Liver (tissue), 9 donors: ENCODE results near the gene CDH4. TPM values are rescaled to one million over a fixed set of nuclear protein-coding genes. Genes with fewer than 3 reads are reported as not detected.

ENCODE experiments used
- DNase-seq: peaks from one replicate; pipeline ENCODE4 v3.0.0-alpha.2; 2017; ENCODE audit warnings: low spot score
- H3K27ac ChIP-seq, 2 donors: one replicate each; pipeline ENCODE4 v1.7.0; 2013; ENCODE audit warnings: inconsistent platforms in 2 of 2, low read length in 2 of 2, control low read depth in 1 of 2, low read depth in 1 of 2, mild to moderate bottlenecking in 1 of 2
- H3K27me3 ChIP-seq, 4 donors: one replicate each; pipeline versions ENCODE4 v1.6.1 to v1.7.0; 2013; ENCODE audit warnings: low read length in 3 of 4, inconsistent platforms in 1 of 4, mild to moderate bottlenecking in 1 of 4, moderate library complexity in 1 of 4; ENCODE audit not compliant: control insufficient read depth in 4 of 4, insufficient read depth in 4 of 4
- H3K36me3 ChIP-seq, 4 donors: one replicate each; pipeline versions ENCODE4 v1.6.1 to v1.7.0; 2013; ENCODE audit warnings: low read length in 3 of 4, mild to moderate bottlenecking in 3 of 4, low read depth in 1 of 4, moderate library complexity in 1 of 4; ENCODE audit not compliant: control insufficient read depth in 4 of 4, insufficient read depth in 3 of 4
- H3K4me1 ChIP-seq, 4 donors: one replicate each; pipeline versions ENCODE4 v1.6.1 to v1.7.0; 2013; ENCODE audit warnings: low read length in 3 of 4, mild to moderate bottlenecking in 3 of 4, moderate library complexity in 1 of 4; ENCODE audit not compliant: control insufficient read depth in 4 of 4, insufficient read depth in 4 of 4
- H3K4me3 ChIP-seq, 3 donors: one replicate each; pipeline versions ENCODE4 v1.6.1 to v1.7.0; 2013; ENCODE audit warnings: low read length in 3 of 3, control low read depth in 1 of 3, low read depth in 1 of 3, mild to moderate bottlenecking in 1 of 3
- H3K9ac ChIP-seq, 2 donors: one replicate each; pipeline ENCODE4 v1.7.0; 2013; ENCODE audit warnings: low read length in 2 of 2, mild to moderate bottlenecking in 2 of 2, moderate library complexity in 2 of 2, control low read depth in 1 of 2, low read depth in 1 of 2
- H3K9me3 ChIP-seq, 4 donors: one replicate each; pipeline versions ENCODE4 v1.6.1 to v1.7.0; 2013; ENCODE audit warnings: low read length in 3 of 4; ENCODE audit not compliant: control insufficient read depth in 4 of 4
- FOXA1 ChIP-seq: IDR thresholded peaks from 2 replicates; pipeline ENCODE4 v1.6.1; 2016; ENCODE audit warnings: antibody characterized with exemption
- FOXA2 ChIP-seq: IDR thresholded peaks from 2 replicates; pipeline ENCODE4 v1.6.1; 2016; ENCODE audit warnings: antibody characterized with exemption
- GABPA ChIP-seq, 2 donors: IDR thresholded peaks in 1 of 2; conservative IDR thresholded peaks in 1 of 2; 2 replicates each; pipeline ENCODE4 v1.6.1; 2016; ENCODE audit warnings: antibody characterized with exemption in 2 of 2, mild to moderate bottlenecking in 1 of 2, moderate library complexity in 1 of 2
- HNF4A ChIP-seq, 2 donors: conservative IDR thresholded peaks; 2 replicates each; pipeline ENCODE4 v1.6.1; 2016; ENCODE audit warnings: antibody characterized with exemption in 2 of 2, mild to moderate bottlenecking in 2 of 2
- HNF4G ChIP-seq: IDR thresholded peaks from 2 replicates; pipeline ENCODE4 v1.6.1; 2016; ENCODE audit warnings: antibody characterized with exemption
- JUND ChIP-seq, 2 donors: IDR thresholded peaks; 2 replicates each; pipeline ENCODE4 v1.6.1; 2016; ENCODE audit warnings: antibody characterized with exemption in 2 of 2
- NR2F2 ChIP-seq: IDR thresholded peaks from 2 replicates; pipeline ENCODE4 v1.6.1; 2016; ENCODE audit warnings: antibody characterized with exemption
- RAD21 ChIP-seq, 2 donors: IDR thresholded peaks; 2 replicates each; pipeline ENCODE4 v1.6.1; 2016; ENCODE audit warnings: antibody characterized with exemption in 2 of 2, mild to moderate bottlenecking in 2 of 2
- SP1 ChIP-seq: IDR thresholded peaks from 2 replicates; pipeline ENCODE4 v1.6.1; 2018; ENCODE audit warnings: antibody characterized with exemption, mild to moderate bottlenecking
- TAF1 ChIP-seq: conservative IDR thresholded peaks from 2 replicates; pipeline ENCODE4 v1.6.1; 2016; ENCODE audit warnings: antibody characterized with exemption, mild to moderate bottlenecking
- YY1 ChIP-seq: IDR thresholded peaks from 2 replicates; pipeline ENCODE4 v1.6.1; 2016; ENCODE audit warnings: antibody characterized with exemption, mild to moderate bottlenecking
- WGBS: extraction: QIAGEN DNeasy Blood & Tissue Kit; methylation state at CpG from one replicate; pipeline ENCODE4 v1.1.7; 2013; 5-methylcytosine and 5-hydroxymethylcytosine counted together
- polyA plus RNA-seq, 2 donors: library from polyadenylated mRNA; stranded (reverse) in 1 of 2; unstranded in 1 of 2; fragments of 200-250 nt in 1 of 2; fragments of >200 nt in 1 of 2; fragmentation: Nextera tagmentation in 1 of 2; extraction: Ambion mirVana in 1 of 2; gene quantifications; one replicate each; pipeline versions ENCODE4 v1.2.1 to v1.2.3, GENCODE V29; 2013 to 2015
- total RNA-seq, 2 donors: library from RNA; depleted of rRNA; stranded (reverse); fragments of >200 nt; gene quantifications; one replicate each; pipeline ENCODE4 v1.2.3, GENCODE V29; 2014
- TF ChIP-seq, protein P1 (sequence below): IDR thresholded peaks from 2 replicates; pipeline ENCODE4 v1.6.1; 2016; ENCODE audit warnings: antibody characterized with exemption
- TF ChIP-seq, protein P2 (sequence below): fragments of 150-350 bp; IDR thresholded peaks from 2 replicates; pipeline ENCODE4 v1.5.1; 2017; ENCODE audit warnings: improper control_type of control experiment, low read depth, low read length; ENCODE audit not compliant: missing input control
- TF ChIP-seq, protein P3 (sequence below): IDR thresholded peaks from 2 replicates; pipeline ENCODE4 v1.6.1; 2016; ENCODE audit warnings: antibody characterized with exemption
- donor health status: healthy.
- donor health status: healthy.
- donor health status: healthy.
- donor health status: healthy.
- donor health status: healthy.

Gene CDH4
- total and polyA plus RNA-seq, 4 donors = 0.03 to 0.25 (median 0.19) TPM; not detected in 1

GRCh38 chr20:61561111-61561830, 309.2 kb downstream of the CDH4 start:
- Histone ChIP-seq H3K27me3 (peaks cover 0 to 2% (median 0%) of the 10 kb centered on the region in 4 donors), H3K27ac (no peak overlapping the region), H3K4me1 (no peaks in the 10 kb centered on the region), H3K9me3 (no peaks in the 10 kb centered on the region), H3K9ac (no peak overlapping the region), H3K4me3 (no peak overlapping the region), H3K36me3 (no peaks in the 10 kb centered on the region)
- no peak for TF ChIP-seq FOXA2
- no peak for TF ChIP-seq GABPA (IDR thresholded peaks at IDR 0.05 in 1 of 2, conservative IDR thresholded peaks at IDR 0.05 in 1 of 2)
- no peak for TF ChIP-seq HNF4A (conservative IDR thresholded peaks at IDR 0.05)
- TF ChIP-seq RAD21 (IDR thresholded peaks at IDR 0.05) = no peak
- no peak for TF ChIP-seq FOXA1
- TF ChIP-seq SP1 = no peak
- TF ChIP-seq, protein P1, sequence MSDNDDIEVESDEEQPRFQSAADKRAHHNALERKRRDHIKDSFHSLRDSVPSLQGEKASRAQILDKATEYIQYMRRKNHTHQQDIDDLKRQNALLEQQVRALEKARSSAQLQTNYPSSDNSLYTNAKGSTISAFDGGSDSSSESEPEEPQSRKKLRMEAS = no peak
- TF ChIP-seq, protein P2, sequence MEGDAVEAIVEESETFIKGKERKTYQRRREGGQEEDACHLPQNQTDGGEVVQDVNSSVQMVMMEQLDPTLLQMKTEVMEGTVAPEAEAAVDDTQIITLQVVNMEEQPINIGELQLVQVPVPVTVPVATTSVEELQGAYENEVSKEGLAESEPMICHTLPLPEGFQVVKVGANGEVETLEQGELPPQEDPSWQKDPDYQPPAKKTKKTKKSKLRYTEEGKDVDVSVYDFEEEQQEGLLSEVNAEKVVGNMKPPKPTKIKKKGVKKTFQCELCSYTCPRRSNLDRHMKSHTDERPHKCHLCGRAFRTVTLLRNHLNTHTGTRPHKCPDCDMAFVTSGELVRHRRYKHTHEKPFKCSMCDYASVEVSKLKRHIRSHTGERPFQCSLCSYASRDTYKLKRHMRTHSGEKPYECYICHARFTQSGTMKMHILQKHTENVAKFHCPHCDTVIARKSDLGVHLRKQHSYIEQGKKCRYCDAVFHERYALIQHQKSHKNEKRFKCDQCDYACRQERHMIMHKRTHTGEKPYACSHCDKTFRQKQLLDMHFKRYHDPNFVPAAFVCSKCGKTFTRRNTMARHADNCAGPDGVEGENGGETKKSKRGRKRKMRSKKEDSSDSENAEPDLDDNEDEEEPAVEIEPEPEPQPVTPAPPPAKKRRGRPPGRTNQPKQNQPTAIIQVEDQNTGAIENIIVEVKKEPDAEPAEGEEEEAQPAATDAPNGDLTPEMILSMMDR = no peak
- no peak for TF ChIP-seq YY1
- no peak for TF ChIP-seq TAF1
- TF ChIP-seq JUND (IDR thresholded peaks at IDR 0.05) = no peak
- TF ChIP-seq HNF4G = no peak
- no peak for DNase-seq
- WGBS = 78% methylated on average over 10 of the region's 10 CpGs

DNA sequence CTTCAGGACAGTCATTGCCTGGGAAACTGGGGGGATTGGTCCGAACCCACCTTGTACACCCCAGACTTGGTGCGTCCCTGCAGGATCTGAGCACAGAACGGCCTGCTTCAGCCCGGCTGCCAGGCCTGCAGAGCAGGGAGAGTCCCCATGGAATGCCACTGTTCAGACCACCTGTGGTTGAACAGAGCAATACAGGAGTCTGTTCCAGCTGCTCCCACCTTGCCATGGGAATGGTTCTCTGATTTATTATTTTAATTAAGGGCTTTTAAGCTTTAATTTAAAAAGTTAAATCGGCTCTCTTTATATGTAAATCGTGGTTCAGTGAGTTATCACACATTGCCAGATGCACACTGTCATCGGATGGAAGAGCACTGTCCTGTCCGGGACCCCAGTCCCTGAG, 310.4 kb downstream of the CDH4 start:
- Histone ChIP-seq H3K9me3 (no peaks in the 10 kb centered on the region), H3K9ac (no peak overlapping the region), H3K27ac (no peak overlapping the region), H3K4me1 (no peaks in the 10 kb centered on the region), H3K36me3 (no peaks in the 10 kb centered on the region), H3K4me3 (no peak overlapping the region), H3K27me3 (peaks cover 0 to 2% (median 0%) of the 10 kb centered on the region in 4 donors)
- WGBS = 64% methylated on average over 8 of the region's 8 CpGs
- DNase-seq = no peak
- TF ChIP-seq FOXA1 = no peak
- no peak for TF ChIP-seq RAD21 (IDR thresholded peaks at IDR 0.05)
- TF ChIP-seq SP1 = no peak
- TF ChIP-seq FOXA2 = no peak
- TF ChIP-seq, protein P1 = no peak
- TF ChIP-seq NR2F2 = no peak
- TF ChIP-seq GABPA (IDR thresholded peaks at IDR 0.05 in 1 of 2, conservative IDR thresholded peaks at IDR 0.05 in 1 of 2) = no peak
- TF ChIP-seq, protein P3, sequence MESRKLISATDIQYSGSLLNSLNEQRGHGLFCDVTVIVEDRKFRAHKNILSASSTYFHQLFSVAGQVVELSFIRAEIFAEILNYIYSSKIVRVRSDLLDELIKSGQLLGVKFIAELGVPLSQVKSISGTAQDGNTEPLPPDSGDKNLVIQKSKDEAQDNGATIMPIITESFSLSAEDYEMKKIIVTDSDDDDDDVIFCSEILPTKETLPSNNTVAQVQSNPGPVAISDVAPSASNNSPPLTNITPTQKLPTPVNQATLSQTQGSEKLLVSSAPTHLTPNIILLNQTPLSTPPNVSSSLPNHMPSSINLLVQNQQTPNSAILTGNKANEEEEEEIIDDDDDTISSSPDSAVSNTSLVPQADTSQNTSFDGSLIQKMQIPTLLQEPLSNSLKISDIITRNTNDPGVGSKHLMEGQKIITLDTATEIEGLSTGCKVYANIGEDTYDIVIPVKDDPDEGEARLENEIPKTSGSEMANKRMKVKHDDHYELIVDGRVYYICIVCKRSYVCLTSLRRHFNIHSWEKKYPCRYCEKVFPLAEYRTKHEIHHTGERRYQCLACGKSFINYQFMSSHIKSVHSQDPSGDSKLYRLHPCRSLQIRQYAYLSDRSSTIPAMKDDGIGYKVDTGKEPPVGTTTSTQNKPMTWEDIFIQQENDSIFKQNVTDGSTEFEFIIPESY = no peak
